ENCODE results near the gene TMEM117.
A peak's percentile ranks its signal among the peaks of the same experiment; 100 is the strongest.

Gene TMEM117

DNA sequence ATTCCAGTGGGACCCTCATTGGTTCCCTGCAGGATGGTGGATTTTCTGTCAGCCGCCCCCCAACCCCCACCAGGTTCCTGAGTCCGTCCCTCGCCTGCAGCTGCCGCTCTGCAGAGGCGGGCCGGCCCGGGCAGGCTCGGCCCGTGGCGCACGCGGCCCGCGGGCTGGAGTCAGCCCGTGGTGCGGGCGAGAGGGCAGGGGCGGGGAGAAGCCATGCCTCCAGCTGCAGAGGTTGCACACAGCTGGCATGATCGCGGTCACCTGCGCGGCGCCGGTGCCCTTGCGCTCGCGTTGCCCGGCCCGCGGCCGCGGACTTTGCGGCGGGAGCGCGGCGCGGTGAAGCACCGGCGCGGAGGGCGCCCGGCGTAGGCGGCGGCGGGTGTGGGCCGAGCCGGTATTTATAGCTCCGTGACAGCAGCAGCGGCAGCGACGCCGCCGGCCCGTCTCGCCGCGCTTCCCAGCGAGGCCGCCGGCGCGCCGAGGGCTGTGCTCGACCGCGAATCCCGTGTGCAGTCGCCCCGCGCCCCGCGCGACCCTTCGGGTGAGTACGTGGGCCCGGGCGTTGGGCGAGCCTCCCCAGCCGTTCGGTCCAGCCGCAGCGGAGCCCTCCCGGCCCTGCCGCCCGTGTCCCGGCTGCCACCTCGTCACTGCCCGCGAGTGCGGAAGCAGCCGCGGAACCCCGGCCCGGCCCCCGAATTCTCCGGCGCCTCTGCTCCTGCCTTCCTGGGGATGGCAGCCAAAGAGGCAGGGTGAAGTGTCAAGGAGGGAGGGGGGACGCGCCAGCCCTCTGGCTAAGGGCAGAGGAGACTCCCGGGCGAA lies at the start of gene TMEM117:
Gene TMEM117, plus strand, starts transcription at position 426 of the 819 bp plus-strand sequence.
- DNase-seq, result peak; percentile 59

DNA sequence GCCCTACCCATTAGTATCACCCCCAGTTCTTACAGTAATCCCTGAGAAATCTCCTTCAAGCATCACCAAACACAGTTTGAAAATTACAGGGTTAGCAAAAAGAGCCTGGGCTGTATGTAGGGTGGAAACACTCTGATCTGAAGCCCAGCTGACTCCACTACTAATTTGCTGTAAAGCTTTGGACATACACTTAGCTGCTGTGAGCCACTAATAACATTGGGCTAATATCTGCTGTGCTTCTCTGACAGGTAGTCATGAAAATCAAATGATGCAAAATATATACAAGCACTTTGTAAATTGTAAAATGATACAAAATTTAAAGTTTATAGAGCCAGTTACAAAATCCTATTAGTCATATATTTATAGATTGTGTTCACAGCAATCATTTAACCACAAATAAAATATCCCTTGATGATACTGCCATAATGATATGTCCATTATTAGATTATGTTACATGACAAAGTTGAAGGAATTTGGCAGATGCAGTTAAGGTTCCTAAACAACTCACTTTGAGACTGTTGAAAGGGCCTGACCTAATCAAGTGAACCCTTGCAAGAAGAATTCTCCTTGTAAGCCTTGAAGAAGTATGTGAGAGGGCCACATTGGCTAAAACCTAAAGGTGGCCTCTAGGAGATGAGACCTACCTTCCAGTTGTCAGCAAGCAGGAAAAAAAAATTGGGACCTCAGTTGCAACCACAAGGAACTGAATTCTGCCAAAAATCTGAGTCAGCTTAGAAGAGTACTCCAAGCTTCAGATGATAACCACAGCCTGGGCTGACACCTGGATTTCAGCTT lies 48.8 kb upstream of the TMEM117 start:
- DNase-seq, result no peak

DNA sequence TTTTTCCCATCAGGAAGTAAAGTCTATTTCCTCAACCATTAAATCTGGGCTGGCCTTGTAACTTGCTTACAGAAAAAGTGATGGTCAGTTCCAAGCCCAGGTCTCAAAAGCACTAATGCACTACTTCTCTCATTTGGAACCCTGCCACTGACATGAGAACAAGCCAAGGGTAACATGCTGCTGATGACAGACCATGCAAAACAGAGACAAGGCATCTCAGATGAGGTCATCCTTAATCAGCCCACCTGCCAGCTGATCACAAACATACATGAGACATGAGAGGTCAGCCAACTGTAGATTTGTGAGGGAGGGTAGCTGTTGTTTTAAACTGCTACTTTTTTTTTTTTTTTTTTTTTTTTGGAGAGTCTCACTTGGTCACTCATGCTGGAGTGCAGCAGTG lies 45.9 kb upstream of the TMEM117 start:
- no peak for DNase-seq

GRCh38 chr12:43795716-43796280 lies 40.1 kb upstream of the TMEM117 start:
- no peak for DNase-seq

- DNase-seq, result no peak
These were observed 38.2 kb upstream of the TMEM117 start for GRCh38 chr12:43797561-43798217.

DNA sequence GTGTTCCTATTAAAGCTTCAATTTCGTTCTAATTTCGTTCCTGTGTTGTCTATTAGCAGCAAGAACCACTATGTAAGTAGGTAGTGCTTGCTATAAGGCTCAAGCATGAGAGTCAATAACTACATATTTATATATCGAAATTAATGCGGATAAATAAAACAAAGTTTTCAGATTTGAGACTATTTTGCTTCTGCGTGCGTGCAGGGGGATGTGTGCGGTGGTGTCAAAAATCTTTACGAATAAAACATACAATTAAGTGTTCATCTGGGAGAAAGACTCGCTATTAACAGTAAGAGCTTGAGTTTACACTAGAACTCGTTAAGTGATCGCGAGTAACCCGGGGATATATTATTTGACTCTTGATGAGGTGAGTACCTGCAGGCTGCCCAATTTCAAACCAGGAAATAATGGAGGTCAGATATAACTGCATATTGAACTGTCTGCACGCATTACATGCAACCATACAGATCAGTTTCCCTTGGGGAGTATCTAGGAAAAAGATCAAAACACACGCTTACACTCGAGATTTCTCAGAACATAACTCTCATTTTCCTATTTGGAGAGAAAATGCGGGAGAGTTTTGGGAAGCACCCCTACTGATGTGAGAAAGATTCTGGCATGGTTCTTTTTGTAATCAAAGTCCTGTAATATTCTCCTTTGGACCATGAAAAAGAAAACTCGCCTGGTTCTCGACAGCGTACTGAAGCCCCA lies 30.6 kb upstream of the TMEM117 start:
- DNase-seq, result no peak

GRCh38 chr12:43805860-43806736 lies 29.8 kb upstream of the TMEM117 start, which contains the start of gene TWF1:
TWF1 (minus strand) TSS chr12:43806317; CDS start chr12:43806245, 72 bp downstream.
- peak; percentile 89 for DNase-seq

DNA sequence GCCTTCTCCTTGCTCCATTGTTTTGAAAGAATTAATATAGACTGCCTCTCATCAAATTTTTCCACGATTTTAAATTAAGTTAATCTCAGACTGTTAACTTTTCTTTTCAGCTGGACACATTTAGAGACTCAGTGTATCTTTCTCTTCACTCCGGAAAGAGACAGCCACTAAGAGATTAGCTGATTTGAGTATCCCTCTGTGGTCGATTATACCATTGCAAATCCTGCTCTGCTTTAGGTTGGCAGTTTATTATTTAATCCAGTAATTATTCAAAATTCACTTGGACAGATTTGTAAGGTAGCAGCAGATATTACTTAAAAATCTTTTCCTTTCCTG lies 29.2 kb upstream of the TMEM117 start:
- no peak for DNase-seq

DNA sequence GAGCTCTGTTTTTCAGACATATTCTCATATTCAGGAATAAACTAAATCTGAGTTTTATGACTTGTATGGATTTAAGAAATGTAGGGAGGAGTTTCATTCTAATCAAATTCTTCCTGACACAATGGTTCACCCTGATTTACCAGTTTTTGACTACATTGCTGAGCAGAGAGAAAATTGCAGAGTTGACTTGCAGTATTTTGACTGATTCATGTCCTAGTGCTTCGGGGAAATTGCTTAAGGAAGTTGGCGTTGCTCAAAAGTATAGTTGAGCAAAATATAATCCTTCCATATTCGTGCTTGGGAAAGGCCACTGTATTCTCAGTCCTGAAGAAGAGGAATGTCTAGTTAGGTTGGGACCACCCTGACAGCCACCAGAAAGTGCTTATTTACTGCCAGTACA lies 28.5 kb upstream of the TMEM117 start:
- DNase-seq, result no peak

GRCh38 chr12:43812057-43812456 lies 23.8 kb upstream of the TMEM117 start:
- no peak for DNase-seq

DNA sequence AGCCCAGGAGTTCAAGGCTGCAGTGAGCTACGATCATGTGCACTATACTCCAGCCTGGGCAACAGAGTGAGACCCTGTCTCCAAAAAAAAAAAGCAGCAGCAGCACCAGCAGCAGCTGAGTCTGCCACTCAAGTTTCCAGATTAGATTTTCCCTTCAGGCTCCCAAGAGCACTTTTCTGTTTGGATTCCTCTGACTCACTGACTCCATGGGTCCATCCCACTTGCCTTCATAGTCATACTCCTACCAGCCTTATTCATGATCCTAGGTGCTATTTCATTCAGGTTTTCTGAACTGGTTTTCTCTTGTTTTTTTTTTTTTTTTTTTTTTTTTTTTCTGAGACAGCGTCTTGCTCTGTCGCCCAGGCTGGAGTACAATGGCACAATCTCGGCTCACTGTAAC lies 23.0 kb upstream of the TMEM117 start:
- DNase-seq, result no peak

DNA sequence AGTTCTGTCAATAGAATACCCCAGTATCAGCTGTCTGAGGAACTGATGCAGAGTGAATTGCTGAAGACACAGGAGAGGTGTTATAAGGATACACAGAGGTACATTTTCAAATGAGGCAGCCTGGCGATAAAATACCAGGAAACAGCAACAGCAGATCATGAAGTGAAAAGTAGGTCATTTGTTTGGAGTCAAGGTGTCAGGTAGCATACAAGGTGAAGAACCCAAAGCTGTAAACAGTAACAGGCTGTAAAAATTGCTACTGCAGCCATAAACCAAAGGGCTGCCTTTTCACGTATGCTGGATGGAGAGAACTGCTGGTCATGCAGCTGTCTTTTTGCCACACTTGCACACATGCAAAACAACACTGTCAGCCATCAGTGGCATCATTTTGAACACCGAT lies 20.5 kb upstream of the TMEM117 start:
- no peak for DNase-seq

DNA sequence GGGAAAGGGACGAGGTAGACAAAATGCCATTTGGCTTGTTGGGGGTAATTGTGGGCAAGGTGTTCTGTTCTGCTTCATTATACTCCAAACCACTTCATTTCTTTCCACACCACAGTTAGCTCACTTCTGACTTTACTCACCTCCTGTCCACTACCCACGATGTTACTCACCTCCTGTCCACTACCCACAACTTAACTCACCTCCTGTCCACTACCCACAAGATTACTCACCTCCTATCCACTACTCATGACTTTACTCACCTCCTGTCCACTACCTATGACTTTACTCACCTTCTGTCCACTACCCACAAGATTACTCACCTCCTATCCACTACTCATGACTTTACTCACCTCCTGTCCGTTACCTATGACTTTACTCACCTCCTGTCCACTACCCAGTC lies 19.7 kb upstream of the TMEM117 start:
- no peak for DNase-seq

DNA sequence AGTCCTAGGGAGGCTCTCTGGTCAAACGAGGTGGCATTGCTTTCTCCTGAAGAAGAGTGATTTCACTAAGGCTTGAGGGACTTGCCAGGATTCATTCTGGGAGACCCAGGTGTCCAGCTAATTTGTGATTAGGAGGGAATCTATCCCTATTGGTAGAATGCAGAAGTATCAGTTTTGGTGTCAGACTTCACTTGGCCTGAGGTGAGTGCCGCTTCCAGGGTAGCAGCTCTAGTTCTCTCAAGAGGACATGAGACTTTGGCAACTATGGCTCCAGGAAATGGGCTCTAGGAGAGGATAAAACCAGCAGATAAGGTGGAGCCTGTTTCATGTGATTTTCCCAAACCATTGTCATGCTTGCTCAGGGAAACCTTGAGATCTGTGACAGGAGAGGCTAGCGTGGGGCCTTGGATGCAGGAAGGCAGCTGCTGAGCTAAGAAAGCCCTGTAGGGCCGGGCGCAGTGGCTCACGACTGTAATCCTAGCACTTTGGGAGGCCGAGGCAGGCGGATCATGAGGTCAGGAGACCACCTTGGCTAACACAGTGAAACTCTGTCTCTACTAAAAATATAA lies 11.6 kb upstream of the TMEM117 start:
- DNase-seq, result no peak

- DNase-seq, result no peak
These were observed 9.2 kb upstream of the TMEM117 start for GRCh38 chr12:43826681-43827080.

DNA sequence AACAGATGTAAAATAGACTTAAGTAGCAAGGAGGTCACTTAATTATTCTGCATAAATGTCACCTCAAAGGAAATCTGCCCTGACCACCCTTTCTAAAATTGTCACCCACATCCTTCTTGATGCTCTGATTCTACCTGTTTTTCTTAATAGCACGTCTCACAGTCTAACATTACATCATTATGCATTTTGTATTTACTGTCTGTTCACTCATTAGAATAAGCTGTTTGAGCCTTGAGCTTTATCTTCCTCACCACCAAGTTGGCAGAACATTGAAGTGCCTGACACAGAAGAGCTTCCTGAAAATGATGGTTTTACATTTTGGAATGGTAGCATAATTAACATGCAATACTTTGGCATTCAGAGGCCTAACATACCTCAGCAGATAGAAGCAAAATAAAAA lies 8.8 kb upstream of the TMEM117 start:
- DNase-seq, result no peak

DNA sequence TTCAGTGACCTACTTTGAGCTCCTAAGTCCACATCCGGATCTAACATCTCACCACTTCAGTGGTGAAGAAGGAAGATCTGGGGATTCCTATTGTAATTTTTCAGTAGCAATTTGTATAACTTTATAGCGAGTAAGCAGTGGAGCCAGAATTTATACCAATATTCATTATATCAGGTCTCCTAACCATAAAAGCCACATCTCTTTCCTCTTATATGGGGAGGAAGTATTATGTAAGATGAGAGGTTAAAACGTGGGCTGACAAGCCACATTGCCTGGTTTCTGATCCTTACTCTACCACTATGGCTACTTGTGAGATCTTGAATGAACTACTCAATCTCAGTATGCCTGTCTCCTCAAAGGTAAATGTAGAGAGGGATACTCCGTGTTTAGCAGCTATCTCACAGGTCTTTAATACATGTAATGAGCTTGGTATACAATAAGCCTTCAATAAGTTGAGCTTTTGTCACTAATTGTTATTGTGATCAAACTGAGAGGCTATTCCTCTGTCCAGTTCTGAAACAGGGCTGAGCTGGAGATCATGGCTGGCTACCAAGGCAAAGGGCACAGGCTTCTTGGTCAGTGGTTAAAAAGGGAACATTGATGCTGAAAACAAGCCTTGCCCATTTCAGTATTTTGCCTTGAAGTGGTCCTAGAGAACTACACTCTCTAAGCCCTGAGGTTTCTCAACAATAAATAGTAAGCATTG lies 3.3 kb upstream of the TMEM117 start:
- DNase-seq, result no peak

DNA sequence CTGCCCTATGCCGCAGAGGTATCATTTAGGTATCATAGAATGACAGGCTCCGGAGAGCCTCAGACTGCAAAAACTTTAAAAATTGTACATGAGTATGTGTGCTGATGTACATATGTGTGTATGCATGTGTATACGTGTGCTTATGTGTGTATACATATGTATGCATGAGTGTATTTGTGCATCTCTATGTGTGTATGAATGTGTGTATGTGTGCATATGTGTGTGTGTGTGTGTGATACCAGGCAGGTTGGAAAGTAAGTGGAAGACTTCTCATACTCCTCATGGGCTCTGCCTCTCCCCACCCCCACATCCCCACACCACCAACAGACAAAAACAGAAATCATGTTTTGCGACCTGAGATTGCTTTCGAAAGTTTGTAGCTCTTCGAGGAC lies 621 bp upstream of the TMEM117 start:
- no peak for DNase-seq

GRCh38 chr12:43836475-43836989 lies 651 bp downstream of the TMEM117 start:
- peak; percentile 21 for DNase-seq

- no peak for DNase-seq
These were observed 4.5 kb downstream of the TMEM117 start for GRCh38 chr12:43840338-43840737.
